NCI-H2029 treated with DMSO at 0.1 percent for 48 hours (cell line): ENCODE results near the gene GCLC.
"Not testable (repeated sequence)": the region's sequence is repeated elsewhere in the genome, so short reads cannot be mapped to it uniquely, and the experiment has no call there.

Experiments used
- DNase-seq: peaks from one replicate; lab custom pipeline; 2025; lab: John Stamatoyannopoulos, UW

The GCLC gene

GRCh38 chr6:53544470-53545308 lies at the start of gene GCLC:
Gene GCLC (minus strand): TSS chr6:53545101. CDS start chr6:53544645, 456 bp downstream.
- peak; percentile 62 for DNase-seq

DNA sequence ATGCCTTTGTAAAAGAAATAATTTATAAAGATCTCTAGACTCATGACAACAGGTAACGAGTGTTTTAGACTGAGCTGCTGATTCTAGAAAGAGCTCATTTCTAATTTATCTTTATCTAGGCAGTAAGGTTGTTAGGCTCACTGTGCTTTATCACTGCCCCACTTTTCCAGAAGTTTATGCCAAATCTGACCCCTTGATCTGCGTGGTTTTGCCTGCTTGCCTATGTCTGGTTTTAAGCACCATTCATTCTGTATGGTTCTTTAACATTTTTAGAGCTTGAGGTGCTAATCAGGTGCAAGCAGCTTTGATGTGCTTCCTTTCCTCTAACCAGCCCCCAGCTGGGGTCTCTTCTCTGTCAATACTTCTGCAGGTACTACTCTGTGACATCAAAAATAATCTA lies 49.7 kb upstream of the GCLC start:
- DNase-seq: no peak

DNA sequence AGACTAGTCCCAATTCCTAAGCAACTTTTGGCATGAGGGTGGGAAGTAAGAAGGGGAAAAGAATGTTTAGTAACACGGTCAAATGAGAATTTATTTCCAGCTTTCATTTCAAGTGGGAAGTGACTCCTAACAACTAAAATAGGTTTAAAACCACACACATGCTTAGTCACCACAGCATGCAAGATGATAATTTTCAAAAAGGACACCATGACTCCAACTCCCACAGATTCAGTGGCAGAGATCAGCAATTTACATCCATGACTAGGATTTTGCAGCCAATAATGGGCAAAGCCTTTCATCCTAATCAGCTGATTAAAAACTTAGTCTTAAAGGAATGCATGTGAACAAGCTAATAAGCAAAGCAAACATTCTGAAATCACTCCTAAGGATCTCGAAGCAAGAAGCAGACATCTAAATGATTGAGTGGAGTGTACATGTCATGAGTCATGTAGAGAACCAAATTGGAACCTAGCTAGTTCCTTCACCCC lies 48.1 kb upstream of the GCLC start:
- no peak for DNase-seq

- no peak for DNase-seq
Measured at GRCh38 chr6:53591873-53592272, 47.0 kb upstream of the GCLC start.

GRCh38 chr6:53588816-53589509 lies 44.1 kb upstream of the GCLC start:
- DNase-seq: no peak

GRCh38 chr6:53587291-53587690 lies 42.4 kb upstream of the GCLC start:
- no peak for DNase-seq

DNA sequence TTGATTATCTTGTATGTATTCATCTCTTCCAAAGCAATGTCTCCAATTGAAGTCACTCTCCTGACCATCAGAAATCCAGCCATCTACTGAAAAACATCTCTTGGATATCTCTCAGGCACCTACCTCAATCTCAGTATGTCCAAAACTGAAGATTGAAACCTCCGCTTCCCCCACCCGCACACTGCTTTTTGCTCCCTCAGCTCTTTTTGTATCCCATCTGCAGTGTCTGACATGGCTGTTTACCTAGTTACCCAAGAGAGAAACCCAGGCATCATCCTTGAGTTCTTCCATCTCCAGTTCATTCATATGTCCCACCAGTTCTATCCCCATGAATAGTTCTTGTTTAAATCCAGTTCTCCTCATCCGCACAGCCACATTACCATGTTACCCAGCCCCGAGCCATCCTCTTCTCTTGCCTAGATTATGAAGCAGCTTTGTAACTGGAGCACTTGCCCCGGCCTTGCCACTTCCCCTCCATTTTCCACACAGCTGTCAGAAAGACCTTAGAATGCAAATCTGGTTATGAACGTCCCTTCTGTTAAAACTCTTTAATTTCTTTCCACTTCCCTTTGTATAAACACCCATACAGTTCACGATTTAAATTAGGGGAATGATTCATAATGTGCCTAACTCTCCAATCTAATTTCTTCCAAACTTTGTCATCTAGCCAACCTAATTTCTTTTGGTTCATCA lies 40.5 kb upstream of the GCLC start:
- DNase-seq: no peak

DNA sequence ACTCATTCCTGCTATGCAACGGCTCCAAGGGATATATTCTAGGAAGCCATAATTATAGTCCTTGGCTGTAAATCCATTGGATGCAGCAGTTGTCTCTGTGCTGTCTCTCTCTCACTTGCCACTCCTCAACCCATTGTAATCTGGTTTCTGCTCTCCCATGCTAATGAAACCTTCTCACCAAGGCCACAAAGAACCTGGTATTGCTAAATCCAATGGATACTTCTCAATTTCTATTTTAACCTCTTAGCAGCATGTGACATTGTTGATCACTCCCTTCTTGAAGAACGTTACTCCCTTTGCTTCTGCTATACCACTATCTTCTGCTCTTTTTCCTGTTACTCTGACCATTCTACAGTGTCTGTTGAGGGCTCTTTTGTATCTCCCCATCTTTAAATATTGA lies 39.8 kb upstream of the GCLC start:
- no peak for DNase-seq

DNA sequence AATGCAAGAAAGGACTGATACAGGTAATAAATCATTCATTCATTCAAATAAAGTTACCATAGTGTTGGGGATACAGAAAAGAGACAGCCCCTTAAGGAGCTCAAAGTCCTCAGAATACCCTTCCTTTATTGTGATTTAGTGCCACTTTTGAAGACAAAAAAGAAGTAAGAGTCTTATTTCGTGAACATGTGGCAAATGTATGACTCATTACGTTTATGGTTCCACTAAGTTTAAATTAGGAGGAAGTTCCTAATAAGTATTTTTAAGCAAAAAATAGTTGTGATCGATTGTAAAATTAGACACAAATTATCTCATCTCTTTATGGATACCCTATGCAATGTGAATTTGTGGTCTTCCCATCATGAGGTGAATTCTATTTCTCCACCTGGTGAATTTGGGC lies 38.5 kb upstream of the GCLC start:
- no peak for DNase-seq

DNA sequence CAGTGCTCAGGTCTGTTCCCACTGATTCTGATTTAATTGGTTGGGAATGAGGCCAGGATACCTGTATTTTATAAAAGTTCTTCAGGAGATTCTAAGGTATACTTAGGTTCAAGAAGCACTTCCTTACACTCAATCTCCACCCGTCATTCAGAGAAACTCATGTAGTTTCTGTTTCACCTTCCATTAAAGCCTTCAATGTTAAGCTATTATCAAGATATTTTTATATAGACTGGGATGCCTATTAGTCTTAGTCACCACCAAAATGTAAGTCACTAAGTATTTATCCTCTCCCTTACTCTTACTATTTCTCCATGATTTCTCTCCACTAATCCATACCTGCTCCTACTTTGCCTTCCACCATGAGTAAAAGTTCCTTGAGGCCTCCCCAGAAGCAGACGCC lies 38.1 kb upstream of the GCLC start:
- no peak for DNase-seq

- no peak for DNase-seq
Measured at GRCh38 chr6:53581856-53582255, 37.0 kb upstream of the GCLC start.

- DNase-seq: no peak
Measured at GRCh38 chr6:53581173-53581773, 36.4 kb upstream of the GCLC start.

GRCh38 chr6:53579338-53579737 lies 34.4 kb upstream of the GCLC start:
- DNase-seq: no peak

GRCh38 chr6:53578371-53578770 lies 33.5 kb upstream of the GCLC start:
- DNase-seq: no peak

GRCh38 chr6:53573299-53573698 lies 28.4 kb upstream of the GCLC start:
- no peak for DNase-seq

- not testable (repeated sequence) for DNase-seq
Measured at GRCh38 chr6:53572379-53572778, 27.5 kb upstream of the GCLC start.

- no peak for DNase-seq
Measured at GRCh38 chr6:53568776-53569616, 24.1 kb upstream of the GCLC start.

- DNase-seq: no peak
Measured at GRCh38 chr6:53567701-53568100, 22.8 kb upstream of the GCLC start.

DNA sequence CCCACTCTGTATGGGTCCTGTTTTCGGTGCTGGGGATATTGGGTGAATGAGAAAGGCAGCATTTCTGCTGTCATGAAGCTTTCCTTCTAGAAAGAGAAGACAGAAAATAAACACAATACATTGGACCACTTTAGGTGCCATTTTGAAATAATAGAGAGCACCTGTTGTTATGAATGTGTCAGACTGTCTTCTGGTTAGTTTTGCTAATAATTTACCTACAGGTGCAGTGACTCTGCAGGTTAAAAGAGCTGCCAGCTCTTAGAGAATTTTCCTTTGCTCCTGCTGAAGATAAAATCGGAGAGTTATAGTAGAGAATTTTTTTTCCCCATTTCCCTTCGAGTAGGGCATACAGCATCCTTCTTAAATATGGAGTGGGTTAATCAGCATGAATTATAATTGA lies 21.9 kb upstream of the GCLC start:
- no peak for DNase-seq

DNA sequence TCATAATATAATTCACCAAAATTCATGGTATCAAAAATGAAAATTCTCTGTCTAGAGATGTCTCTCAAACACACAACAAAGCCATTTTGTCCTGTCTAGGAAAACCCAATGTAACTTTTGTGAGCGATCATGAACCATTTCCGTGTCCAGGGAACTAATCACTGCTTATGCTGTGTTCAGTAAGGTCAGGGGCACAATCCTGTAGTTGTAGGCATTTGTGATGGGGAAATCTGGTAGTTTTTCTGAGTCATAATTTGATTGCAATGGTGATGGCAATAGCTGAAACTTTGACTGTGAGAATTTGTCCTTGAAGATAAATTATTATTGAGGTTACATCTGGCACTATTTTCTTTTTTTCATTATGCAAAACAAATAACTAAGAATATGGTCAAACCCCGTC lies 21.0 kb upstream of the GCLC start:
- no peak for DNase-seq

DNA sequence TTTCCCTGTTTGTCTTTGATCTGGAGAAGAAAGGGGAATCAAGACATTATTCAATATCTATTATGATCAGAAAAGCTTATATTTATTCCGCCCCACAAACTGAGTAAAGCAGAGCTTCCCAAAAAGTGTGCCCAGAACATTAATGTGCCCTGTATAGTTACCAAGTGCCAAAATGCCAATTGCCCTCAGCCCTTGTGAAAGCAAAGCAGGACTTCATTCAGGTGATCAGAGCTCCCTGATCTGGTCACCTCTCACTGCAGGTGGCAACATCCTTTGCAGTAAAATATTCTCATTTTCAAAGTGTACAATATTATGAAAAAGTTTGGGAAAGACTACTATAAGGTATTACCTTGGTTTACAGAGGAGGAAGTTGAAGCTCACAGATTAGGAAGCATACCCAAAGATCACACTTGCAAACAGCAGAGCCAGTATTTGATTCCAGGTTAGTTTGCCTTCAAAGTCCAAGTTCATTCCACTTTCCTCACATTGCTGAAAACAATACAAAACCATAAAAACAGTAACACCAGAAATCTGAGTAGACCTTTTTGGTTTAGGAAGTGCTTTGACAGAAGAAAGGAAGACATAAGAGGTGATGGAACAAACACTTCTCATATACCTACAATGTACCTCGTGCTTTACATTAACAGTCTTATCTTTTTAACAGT lies 19.6 kb upstream of the GCLC start:
- no peak for DNase-seq
